ENCODE data around the gene CNPY1. TPM values are rescaled to one million over a fixed set of nuclear protein-coding genes. Genes with fewer than 3 reads are reported as not detected.
"Not testable (repeated sequence)": the region's sequence is repeated elsewhere in the genome, so short reads cannot be mapped to it uniquely, and the experiment has no call there.

The CNPY1 gene
- total RNA-seq, 1 donor from 2014 or later = not detected

GRCh38 chr7:155568333-155568660 is 21.9 kb upstream of the CNPY1 start:
- Mint-ChIP-seq H3K4me1 (no peaks in the 10 kb centered on the region), H3K36me3 (ENCODE audit: low read depth) (no peaks in the 10 kb centered on the region), H3K27me3 (peaks cover 13% of the 10 kb centered on the region), H3K9me3 (no peaks in the 10 kb centered on the region), H3K4me3 (no peak overlapping the region), H3K27ac (no peak overlapping the region)
- CTCF ChIA-PET = no interaction called here
- POLR2A ChIA-PET = no interaction called here
- no peak for DNase-seq
- intact Hi-C loops (cut with micrococcal nuclease) = no loop called here
- no peak for TF ChIP-seq CTCF (IDR thresholded peaks at IDR 0.05)
- ATAC-seq (ENCODE audit: low read depth) = no peak

GRCh38 chr7:155567646-155568332 is 21.4 kb upstream of the CNPY1 start:
- ATAC-seq (ENCODE audit: low read depth) (no peak), DNase-seq (no peak)
- no peak for TF ChIP-seq CTCF (IDR thresholded peaks at IDR 0.05)
- no peak overlapping the region for H3K27ac Mint-ChIP-seq
- no peaks in the 10 kb centered on the region for H3K4me1 Mint-ChIP-seq
- no peaks in the 10 kb centered on the region for H3K36me3 Mint-ChIP-seq (ENCODE audit: low read depth)
- intact Hi-C loops (cut with micrococcal nuclease) = no loop called here
- ChIA-PET POLR2A (no interaction called here), CTCF (no interaction called here)
- H3K27me3 Mint-ChIP-seq = peaks cover 12% of the 10 kb centered on the region
- no peak overlapping the region for H3K4me3 Mint-ChIP-seq
- H3K9me3 Mint-ChIP-seq = no peaks in the 10 kb centered on the region

GRCh38 chr7:155566011-155566836 is 19.9 kb upstream of the CNPY1 start:
- ATAC-seq (ENCODE audit: low read depth) (no peak), DNase-seq (no peak)
- peaks cover 5% of the 10 kb centered on the region for H3K27me3 Mint-ChIP-seq
- H3K4me1 Mint-ChIP-seq = no peaks in the 10 kb centered on the region
- intact Hi-C loops (cut with micrococcal nuclease) = no loop called here
- ChIA-PET POLR2A (no interaction called here), CTCF (no interaction called here)
- no peaks in the 10 kb centered on the region for H3K36me3 Mint-ChIP-seq (ENCODE audit: low read depth)
- H3K9me3 Mint-ChIP-seq = no peaks in the 10 kb centered on the region
- H3K27ac Mint-ChIP-seq = no peak overlapping the region
- H3K4me3 Mint-ChIP-seq = no peak overlapping the region
- TF ChIP-seq CTCF (IDR thresholded peaks at IDR 0.05) = no peak

GRCh38 chr7:155565596-155565995 is 19.2 kb upstream of the CNPY1 start:
- no peak overlapping the region for H3K27ac Mint-ChIP-seq
- no peak for DNase-seq
- TF ChIP-seq CTCF (IDR thresholded peaks at IDR 0.05) = no peak
- H3K27me3 Mint-ChIP-seq = peaks cover 8% of the 10 kb centered on the region
- H3K4me3 Mint-ChIP-seq = no peak overlapping the region
- intact Hi-C loops (cut with micrococcal nuclease) = no loop called here
- H3K4me1 Mint-ChIP-seq = no peaks in the 10 kb centered on the region
- ChIA-PET POLR2A (no interaction called here), CTCF (no interaction called here)
- H3K9me3 Mint-ChIP-seq = no peaks in the 10 kb centered on the region
- ATAC-seq (ENCODE audit: low read depth) = no peak
- no peaks in the 10 kb centered on the region for H3K36me3 Mint-ChIP-seq (ENCODE audit: low read depth)

- H3K4me1 Mint-ChIP-seq; H3K27ac Mint-ChIP-seq; DNase-seq; H3K4me3 Mint-ChIP-seq; ATAC-seq (ENCODE audit: low read depth); POLR2A ChIA-PET; H3K9me3 Mint-ChIP-seq; intact Hi-C loops (cut with micrococcal nuclease); CTCF ChIA-PET; H3K36me3 Mint-ChIP-seq (ENCODE audit: low read depth): not testable (repeated sequence)
- H3K27me3 Mint-ChIP-seq = peaks cover 11% of the 10 kb centered on the region
Measured at GRCh38 chr7:155562976-155563375, 16.6 kb upstream of the CNPY1 start.
